SK-N-SH treated with all-trans-retinoic acid at 6 μM for 48 hours (cell line): ENCODE data around the gene FZD7.

ENCODE experiments used
- TCF4 ChIP-seq: fragments of 250-450 bp; sonication (Bioruptor Pico); IDR thresholded peaks from 2 replicates; pipeline ENCODE4 v1.8.0; 2021; ENCODE audit warnings: mild to moderate bottlenecking, moderate library complexity, borderline replicate concordance
- ZC3H10 ChIP-seq: fragments of 250-450 bp; sonication (Bioruptor Pico); IDR thresholded peaks from 2 replicates; pipeline ENCODE4 v1.5.1; 2021; ENCODE audit warnings: mild to moderate bottlenecking, moderate library complexity
- TF ChIP-seq, protein P1 (sequence below): fragments of 250-450 bp; sonication (Bioruptor Pico); IDR thresholded peaks from 2 replicates; pipeline ENCODE4 v1.8.0; 2020; ENCODE audit warnings: mild to moderate bottlenecking, moderate library complexity, borderline replicate concordance
- TF ChIP-seq, protein P2 (sequence below): fragments of 250-450 bp; sonication (Bioruptor Pico); IDR thresholded peaks from 2 replicates; pipeline ENCODE4 v1.8.0; 2021; ENCODE audit warnings: low read depth, mild to moderate bottlenecking, moderate library complexity, borderline replicate concordance

DNA sequence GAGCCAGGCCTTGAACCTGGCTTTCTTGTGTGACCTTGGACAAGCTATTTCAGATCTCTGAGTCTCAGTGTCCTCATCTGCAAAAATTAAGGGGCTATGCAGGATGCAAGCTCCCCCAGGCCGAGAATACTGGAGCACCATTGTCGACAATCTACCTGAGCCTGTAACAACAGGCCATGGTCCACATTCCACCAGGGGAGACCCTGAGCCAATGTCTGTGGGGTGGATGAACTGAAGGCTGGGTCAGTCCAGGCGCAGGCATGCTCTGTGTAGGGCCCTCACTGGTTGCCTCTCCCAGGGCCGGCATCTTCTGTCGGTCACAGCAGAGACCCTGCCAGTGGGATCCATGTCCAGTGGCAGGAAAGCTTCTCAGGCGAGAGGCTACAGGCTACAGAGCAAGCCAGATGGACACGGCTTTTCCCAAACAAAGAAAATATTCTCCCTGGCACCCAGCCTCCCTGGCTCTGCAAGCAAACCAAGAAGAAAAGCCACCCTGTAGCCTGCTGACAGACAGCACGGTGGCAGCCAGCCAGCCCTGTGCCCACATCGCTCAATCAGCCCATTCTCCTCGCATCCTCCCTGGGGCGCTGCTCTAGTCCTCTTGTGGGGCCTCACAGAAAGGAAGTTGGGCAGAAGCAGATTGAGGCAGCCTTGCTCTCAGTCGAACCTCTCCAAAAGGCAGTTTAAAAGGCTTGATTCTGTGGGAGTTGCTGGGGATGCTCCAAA, 48.7 kb upstream of the FZD7 start:
- TF ChIP-seq ZC3H10 (CRISPR knock-in tag) (no peak), TCF4 (CRISPR knock-in tag) (no peak)
- TF ChIP-seq, protein P1, sequence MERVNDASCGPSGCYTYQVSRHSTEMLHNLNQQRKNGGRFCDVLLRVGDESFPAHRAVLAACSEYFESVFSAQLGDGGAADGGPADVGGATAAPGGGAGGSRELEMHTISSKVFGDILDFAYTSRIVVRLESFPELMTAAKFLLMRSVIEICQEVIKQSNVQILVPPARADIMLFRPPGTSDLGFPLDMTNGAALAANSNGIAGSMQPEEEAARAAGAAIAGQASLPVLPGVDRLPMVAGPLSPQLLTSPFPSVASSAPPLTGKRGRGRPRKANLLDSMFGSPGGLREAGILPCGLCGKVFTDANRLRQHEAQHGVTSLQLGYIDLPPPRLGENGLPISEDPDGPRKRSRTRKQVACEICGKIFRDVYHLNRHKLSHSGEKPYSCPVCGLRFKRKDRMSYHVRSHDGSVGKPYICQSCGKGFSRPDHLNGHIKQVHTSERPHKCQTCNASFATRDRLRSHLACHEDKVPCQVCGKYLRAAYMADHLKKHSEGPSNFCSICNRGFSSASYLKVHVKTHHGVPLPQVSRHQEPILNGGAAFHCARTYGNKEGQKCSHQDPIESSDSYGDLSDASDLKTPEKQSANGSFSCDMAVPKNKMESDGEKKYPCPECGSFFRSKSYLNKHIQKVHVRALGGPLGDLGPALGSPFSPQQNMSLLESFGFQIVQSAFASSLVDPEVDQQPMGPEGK (CRISPR knock-in tag): no peak
- TF ChIP-seq, protein P2, sequence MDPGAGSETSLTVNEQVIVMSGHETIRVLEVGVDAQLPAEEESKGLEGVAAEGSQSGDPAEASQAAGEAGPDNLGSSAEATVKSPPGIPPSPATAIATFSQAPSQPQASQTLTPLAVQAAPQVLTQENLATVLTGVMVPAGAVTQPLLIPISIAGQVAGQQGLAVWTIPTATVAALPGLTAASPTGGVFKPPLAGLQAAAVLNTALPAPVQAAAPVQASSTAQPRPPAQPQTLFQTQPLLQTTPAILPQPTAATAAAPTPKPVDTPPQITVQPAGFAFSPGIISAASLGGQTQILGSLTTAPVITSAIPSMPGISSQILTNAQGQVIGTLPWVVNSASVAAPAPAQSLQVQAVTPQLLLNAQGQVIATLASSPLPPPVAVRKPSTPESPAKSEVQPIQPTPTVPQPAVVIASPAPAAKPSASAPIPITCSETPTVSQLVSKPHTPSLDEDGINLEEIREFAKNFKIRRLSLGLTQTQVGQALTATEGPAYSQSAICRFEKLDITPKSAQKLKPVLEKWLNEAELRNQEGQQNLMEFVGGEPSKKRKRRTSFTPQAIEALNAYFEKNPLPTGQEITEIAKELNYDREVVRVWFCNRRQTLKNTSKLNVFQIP (CRISPR knock-in tag): no peak
